NCI-H526 (cell line): Measurements from ENCODE around the gene MEIS1.
"Not testable (repeated sequence)": the region's sequence is repeated elsewhere in the genome, so short reads cannot be mapped to it uniquely, and the experiment has no call there.

Source experiments
- DNase-seq, 2 experiments: peaks; one replicate each; lab custom pipeline; 2025; lab: John Stamatoyannopoulos, UW

Gene MEIS1

DNA sequence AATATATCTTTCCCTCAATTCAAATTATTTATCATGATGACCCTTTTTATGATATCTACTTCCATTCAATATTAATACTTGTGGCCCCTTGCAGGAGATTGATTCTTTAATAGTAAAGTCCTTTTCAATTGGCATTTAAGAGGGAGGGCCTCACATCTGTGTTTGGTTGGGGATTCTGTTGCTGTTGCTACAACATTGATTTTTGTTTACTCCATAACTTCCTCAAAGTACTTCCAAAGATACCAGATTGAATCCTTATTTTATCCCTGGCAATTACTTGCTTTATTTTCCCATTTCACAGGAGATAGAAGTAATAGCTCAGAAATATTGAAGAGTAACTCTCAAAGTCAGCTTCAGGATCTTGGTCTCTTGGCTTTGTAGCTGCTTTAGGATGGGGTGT, 32.8 kb downstream of the MEIS1 start:
- no peak for DNase-seq

DNA sequence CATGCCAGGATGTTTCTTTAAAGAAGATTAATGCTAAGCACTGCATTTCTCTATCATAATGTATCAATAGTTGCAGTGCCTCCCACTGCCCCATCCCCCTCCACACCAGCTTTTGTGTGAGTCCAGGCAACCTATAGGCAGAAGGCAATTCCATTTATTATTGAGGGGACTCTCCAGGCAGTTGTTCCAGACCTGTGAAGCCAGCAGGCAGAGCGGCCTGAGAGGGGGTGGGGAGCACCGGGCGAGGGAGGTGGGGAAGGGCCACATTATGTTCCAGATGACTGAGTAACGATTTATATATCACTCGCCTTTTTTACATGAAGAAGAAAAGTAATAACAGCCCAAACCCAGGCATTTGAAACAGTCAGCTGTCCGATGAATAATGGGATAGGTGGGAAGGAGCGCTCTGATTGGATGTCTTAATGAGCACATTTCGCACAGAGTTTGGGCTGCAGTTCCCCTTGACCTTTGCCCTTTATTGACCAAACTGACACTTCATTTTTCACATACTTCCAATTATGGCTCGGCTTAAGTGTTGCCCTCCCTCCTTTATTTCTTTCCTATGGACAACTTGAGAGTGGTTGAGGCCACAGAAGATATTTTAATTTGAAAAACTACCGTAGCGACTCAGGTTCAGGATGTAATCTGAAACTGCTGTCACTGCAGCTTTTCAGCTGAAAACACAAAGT, 34.4 kb downstream of the MEIS1 start:
- peak in 1 of 2 experiments; percentile 7 for DNase-seq

DNA sequence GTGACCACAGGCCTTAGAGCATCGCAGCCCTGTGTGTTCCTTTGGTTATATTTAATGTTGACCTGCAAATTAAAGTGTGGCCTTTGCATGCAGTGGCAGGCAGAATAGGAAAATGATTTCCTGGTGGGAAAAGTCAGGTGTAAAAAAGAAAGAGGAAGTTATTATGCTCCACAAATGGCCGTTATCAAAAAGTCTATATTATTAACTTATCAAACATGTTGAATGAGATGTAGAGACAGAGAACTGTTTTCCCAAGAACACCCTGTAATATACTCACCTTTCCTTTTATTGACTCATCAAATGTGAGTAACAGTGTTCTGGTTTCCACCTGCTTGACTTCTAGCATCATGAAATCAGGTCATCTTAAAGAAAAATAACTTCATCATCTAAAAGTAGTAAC, 35.3 kb downstream of the MEIS1 start:
- DNase-seq: peak in 1 of 2 experiments; percentile 4

DNA sequence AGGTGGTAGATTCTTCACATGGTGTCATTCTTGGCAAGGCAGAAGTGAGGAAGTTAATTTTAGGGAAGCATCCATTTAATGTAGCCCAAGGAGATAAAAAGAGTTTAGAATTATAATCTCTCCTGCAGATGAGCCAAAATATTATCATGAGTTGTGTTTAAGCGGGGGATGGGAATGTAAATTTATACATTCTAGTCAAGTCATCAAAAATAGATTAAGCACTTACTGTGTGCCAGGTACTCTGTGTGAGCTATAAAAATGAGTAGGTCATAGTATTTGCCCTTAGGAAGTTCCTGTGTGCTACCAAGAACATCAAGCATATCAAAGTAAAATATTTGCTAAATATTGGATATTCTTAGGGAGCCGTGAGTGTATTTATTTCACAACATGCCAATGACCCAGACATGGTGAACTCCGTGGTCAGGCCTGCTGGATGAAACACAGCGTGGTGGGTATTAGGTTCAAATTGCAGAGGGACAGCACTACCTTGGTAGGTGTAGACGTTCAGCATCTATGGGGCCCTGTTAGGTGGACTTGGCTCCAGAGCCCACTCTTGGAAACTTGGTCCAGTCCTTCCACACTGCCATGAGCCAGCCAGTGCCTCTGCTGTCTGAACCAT, 37.4 kb downstream of the MEIS1 start:
- DNase-seq: no peak

DNA sequence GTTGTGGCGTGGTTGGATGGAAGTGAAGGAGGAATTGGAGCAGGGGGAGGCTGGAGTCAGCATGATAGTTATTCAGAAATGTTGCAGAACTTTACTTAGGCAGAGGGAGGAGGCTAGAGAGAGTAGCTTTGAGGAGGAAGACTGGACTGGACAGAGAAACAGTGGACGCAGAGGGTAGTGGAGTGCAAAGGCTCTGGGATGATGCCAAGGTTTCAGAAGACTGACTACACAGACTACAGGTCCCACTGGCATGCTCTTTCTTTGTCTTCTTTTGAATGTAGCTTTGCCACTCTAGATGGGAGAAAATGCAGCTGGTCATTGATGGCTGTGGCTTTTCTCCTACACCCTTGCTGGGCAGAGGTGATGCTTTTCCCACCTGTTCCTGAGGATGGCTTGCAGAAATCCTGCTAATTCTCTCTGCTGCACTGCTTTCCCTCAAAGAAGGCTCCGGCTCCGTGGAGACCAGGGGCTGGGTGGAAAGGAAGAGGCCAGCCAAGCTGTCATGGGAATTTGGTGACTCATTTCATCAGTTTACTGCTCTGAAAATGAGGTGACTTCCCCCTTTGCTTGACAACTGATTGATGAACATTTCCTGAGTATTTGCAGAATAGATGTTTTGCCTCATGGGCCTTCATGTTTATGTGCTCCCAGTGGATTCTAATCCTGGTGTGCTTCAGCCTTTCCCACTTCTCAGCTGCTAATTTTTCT, 42.4 kb downstream of the MEIS1 start:
- DNase-seq: no peak

DNA sequence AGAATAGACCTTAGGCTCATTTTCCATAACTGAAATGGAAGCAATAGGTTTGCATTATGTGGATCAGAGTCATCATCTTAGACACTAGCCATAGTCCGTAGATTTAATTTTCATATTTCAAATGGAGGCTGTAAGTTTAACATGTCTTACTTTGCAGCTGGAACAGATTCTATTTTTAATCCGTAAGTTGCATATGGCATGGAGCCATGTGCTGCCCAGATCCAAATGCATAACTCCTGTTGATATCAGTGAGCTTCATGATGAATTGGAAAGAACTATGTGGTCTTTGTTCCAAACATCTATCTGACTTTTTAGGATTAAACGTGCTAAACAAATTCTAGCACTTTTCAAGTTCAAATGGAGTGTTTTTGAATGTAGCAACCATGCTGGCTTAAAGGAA, 43.4 kb downstream of the MEIS1 start:
- no peak for DNase-seq

DNA sequence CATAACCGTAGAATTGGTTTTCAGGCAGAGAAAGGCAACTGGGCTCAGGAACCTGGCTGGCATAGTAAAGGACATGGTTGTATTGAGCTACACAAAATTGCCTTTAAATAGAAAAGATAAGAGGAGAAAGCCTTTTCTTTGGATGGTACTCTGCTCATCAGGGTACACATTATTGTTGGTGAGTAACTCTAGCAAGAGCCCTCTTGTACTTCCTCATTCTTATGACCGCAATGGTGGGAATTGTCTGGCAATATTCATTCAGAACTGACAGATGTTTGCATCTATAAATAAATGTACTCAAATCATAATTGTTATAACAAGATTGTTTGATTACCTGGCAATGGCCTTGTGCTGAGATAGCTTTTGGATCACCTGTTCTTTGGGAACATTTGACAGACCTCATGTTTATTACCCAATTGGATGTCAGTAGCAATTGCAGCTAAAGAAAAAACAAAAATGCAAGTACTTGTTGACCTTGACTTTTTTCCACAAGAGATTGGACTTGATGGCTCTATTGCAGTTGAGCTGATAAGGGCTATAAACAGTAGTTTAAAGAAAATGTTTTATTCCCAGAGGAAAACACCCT, 43.9 kb downstream of the MEIS1 start:
- peak; percentile 14 for DNase-seq

DNA sequence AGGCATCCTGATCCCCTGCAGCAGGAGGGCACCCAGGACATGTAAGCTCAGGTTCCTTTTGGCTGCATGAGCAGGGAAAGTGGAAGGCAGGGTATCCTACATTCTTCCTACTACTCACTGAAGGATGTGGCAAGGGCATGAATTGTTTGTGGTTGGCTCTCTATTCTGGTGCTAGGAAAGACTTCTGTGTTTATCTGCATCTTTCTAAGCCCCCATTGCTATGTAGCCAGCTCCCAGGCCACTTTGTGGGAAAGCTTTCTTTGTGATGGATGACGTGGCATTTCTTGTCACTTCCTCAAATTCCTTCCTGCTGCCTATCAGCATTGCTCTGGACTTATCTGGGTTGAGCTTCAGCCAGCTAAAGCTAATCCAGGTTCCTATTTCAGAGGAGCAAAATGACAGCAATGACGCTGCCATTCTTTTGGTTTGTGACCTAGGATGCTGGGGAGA, 46.2 kb downstream of the MEIS1 start:
- DNase-seq: no peak

DNA sequence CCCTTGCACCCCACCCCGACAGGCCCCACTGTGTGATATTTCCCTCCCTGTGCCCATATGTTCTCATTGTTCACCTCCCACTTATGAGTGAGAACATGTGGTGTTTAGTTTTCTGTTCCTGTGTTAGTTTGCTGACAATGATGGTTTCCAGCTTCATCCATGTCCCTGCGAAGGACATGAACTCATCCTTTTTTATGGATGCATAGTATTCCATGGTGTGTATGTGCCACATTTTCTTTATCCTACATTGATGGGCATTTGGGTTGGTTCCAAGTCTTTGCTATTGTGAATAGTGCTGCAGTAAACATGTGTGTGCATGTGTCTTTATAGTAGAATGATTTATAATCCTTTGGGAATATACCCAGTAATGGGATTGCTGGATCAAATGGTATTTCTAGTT, 50.3 kb downstream of the MEIS1 start:
- not testable (repeated sequence) for DNase-seq

DNA sequence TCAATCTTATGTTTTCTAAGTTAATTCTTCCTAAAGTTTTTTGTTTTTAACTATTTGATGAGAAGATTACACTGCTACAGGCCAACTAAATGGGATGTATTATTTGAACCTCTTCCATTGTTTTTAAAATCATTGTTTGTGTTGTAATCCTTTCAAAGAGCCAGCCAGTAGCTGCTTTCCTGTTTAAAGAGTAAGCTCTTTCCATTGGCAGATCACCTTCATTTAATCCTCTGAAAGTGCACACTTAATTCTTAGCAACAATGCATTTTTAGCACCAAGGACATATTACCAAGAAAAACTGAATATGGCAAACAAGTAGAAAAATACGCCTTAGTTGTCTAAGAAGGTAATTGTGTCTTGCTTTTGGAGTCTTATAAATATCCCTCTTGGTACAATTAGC, 54.0 kb downstream of the MEIS1 start:
- no peak for DNase-seq

DNA sequence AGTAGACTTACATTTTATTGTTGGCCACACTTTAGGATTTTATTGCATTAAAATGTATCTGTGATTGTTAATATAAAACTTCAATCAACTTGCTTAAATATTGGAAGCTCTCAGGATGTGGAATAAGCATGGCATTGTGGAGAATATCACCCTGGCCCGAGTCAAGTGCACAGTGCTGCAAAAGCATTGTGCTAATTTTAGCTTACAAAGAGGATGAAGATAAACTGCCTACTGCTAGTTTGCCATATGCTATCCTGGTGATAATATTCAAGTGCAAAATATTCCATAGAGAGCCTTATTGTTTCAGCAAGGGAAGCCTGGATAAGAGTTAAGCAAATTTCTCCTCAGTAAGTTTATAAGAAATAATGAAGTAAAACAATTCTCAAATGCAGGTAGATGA, 54.5 kb downstream of the MEIS1 start:
- no peak for DNase-seq

DNA sequence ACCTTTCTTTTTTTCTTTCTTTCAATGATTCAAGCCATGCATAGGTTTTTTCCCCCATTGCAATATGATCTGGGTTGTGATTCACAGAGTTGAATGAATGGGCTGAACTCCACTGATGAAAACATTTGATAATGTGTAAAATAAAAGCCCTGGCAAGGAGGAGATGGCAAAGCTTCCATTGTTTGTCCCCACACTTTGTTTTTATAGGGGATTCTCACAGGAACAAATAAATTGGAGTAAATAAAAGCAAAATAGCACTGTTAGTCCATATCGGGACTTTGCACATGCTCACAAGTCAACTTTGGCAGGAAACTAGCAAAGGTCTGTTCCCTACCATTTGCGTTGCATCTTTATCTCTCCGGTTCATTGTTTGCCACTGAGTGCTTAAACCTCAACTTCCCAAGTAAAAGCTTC, 55.7 kb downstream of the MEIS1 start:
- no peak for DNase-seq

DNA sequence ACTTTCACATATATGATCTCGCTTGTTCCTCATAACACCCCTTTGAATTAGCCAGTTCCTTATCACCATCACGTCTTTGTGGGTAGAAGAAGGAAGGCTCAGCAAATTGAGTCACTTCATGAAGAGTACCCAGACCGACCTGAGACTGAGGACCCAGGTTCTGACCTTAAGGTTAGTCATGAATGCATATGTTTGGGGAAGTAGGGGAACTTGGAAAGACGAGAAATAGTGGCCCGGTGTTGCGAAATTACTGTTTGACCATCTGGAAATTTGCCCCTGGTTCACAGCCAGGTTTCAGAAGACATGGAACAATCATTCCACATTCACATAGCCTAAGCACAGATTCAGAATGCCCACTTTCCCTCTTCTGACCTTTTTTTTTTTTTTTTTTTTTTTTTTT, 59.8 kb downstream of the MEIS1 start:
- no peak for DNase-seq

DNA sequence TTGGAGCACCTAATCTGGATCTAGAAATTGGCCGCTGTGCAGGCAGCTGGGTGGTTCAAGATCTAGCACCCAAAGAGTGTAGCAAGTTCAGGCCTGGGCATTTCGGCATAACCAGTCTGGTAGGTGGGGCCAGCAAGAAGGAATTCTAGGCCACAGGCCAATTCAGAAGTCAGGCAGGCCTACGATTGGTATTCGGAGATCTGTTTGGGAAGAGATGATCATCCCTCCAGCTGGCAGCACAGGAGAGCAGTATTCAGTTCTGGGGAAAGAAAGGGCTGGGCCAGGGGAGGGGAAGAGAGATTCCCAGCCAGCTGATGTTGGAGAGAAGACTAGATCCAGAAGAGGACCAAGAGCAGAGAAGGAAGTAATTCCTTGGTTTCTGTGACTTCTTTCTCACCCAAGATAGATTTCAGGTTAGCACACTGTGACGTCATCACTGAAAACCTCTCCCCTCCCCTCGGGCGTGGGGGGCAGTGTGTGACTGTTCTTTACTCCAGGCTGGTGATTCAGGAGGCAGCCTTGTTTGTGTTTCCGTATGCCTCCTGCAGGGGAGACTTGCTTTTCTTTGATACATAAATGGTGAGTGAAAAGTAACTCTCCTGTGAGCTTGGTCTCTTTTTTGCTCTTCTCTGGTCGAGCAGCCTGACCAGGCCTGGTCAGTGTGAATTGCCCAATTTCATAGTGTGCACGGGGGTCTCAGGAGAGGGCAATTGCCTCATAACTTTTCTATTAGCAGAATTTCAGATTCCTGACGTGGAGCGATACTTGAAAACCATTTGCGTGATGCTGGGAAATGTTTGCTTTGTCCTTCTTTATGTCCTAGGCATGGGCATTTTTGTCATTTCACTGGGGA, 61.1 kb downstream of the MEIS1 start:
- no peak for DNase-seq

DNA sequence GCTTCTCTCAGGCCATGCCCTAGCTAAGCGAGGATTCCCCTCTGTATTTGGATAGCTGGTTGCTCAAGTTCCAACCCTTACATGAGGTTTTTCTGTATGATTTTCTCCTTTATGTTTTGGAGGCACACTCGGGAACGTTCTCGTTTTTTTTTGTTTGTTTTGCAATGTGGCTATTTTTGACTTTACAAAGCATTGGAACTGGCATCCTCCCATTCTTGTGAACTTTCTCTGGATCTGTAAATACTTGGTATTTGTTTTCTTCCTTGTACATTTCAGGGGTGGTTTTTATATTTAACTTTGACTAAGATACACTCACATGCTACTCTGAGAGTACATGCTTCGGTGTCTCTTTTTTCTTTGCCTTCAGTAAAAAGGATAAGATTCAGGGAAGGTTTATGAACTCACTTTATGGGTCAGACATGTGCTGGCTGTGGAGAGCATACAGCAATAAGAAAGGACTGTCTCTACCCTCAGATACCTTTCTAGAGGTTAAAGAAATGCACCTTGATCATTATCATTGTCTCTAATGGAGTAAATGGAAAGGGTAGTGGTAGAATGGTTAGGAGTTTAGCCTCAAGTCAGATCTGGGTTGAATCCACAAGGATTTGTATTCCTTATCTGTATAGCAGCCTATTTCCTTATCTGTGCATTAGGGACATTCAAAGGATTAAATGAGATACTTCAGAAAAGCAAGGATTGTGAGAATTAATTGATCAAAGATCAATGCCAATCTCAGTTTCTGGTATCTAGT, 61.9 kb downstream of the MEIS1 start:
- DNase-seq: no peak

DNA sequence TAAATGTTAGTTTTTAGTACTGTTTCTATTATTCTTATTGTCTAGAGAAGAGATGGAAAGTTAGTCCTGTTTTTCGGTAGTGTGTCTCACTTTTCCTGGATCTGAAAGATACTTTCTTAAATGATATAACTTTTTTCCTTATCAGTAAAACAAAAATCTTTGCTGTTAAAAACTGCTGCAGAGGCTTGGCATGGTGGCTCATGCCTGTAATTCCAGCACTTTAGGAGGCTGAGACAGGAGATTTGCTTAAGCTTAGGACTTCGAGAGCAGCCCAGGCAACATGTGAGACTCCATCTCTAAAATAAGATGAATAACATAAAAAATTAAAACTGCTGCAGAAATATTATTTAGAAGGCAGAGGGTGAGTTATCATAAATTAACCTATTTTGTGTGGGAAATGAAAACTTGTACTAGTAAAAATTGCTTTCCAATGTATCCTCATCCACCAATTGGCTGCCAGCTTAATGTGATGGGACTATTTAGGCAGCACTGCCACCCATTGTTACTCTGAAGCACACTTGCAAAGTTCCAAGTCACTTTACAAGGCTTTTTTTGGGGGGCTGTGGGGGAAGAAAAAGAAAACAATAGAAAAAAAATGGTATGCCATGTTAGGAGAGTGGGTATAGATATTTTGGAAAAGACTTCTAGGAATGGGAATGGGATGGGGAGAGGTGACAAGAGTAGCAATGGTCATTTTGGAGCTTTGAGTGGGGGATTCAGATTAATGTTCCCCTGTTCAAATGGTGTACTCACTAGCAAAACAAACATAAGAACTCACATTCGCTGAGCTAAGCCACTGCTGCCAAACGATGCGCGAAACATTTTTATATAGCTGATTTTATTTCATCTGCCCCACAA, 62.7 kb downstream of the MEIS1 start:
- no peak for DNase-seq

DNA sequence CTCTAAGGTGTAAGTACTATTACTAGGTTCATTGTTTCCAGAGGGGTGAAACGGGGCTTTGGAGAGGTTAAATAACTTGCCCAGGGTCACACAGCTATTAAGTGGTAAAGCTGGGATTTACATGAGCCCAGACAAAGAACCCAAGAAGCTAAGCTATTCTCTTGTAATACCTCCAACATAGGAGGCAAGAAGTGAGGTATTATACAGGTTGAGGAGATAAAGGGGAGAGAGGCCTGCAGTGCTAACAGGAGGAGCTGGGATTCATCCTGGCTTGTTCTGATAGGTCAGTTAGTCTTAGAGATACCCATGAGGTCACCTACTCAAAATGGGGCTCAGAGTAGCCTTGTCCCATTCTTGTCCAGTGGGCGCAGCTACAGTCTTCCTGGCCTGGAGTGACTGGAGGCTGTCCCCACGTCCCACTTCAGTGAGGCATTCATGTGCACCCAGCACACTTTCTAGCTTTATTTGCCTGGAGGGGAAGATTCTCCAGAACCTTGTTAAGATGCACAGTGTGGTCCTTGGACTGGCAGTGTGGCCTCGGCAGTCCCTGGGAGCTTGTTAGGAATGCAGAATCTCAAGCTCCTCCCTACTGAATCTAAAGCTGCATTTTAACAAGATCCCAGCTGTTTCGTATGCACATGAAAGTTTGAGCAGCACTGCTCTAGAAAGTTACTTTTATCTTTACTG, 63.5 kb downstream of the MEIS1 start:
- DNase-seq: no peak

DNA sequence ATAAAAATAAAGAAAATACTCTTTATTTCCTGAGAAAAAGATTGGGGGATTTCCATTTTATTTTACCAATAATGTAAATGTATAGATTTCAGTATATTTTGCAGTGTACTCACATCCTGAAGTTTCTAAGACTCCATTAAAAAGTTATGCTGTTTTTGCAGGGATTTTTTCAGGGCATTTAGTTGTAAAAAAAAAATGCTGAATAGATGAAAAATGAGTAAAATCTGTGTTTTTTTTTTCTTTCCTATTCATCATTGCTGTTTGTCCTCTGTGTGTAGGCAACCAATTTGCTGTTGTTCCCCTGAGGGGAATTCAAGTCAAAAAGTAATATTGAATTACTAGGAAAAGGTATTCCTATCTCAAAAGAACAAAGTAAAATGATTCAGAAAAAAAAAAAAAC, 66.3 kb downstream of the MEIS1 start:
- DNase-seq: no peak

DNA sequence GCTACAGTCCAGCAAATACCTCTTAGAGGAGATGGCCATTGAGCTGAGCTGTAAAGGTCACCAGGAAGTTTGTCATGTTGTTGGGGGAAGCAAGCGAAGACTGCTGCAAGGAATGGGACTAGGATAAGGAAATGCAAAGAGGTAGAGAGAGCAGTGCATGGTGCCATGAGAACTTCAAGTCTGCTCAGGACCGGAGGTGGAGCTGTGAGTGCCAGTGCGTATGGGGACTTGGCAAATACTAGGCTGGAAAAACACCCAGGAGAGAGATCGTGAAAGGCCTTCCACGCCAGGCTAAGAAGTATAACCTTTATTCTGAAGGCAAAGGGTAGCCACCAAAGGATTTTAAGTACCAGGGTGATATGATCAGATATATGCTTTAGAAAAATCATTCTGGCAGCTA, 71.3 kb downstream of the MEIS1 start:
- no peak for DNase-seq
